Fibroblast of peridontal ligament (primary cell): ENCODE data around the gene SLC44A4.
"Not testable (repeated sequence)": the region's sequence is repeated elsewhere in the genome, so short reads cannot be mapped to it uniquely, and the experiment has no call there.

Experiments
- DNase-seq: peaks from one replicate; pipeline ENCODE4 v3.0.0-alpha.2; 2010; ENCODE audit errors: extremely low read depth

The SLC44A4 gene

GRCh38 chr6:31859923-31860322 lies 18.9 kb downstream of the SLC44A4 start:
- no peak for DNase-seq

- no peak for DNase-seq
Measured at GRCh38 chr6:31858707-31859106, 20.1 kb downstream of the SLC44A4 start.

GRCh38 chr6:31857774-31858173 lies 21.0 kb downstream of the SLC44A4 start:
- not testable (repeated sequence) for DNase-seq

- not testable (repeated sequence) for DNase-seq
Measured at GRCh38 chr6:31851980-31852718, 26.6 kb downstream of the SLC44A4 start.

- peak; percentile 45 for DNase-seq
Measured at GRCh38 chr6:31851485-31851832, 27.3 kb downstream of the SLC44A4 start.

GRCh38 chr6:31850765-31851484 lies 27.9 kb downstream of the SLC44A4 start:
- DNase-seq, result no peak

GRCh38 chr6:31847276-31847978 lies 31.4 kb downstream of the SLC44A4 start:
- no peak for DNase-seq

GRCh38 chr6:31844507-31844906 lies 34.3 kb downstream of the SLC44A4 start:
- DNase-seq, result no peak

GRCh38 chr6:31842053-31842452 lies 36.7 kb downstream of the SLC44A4 start:
- no peak for DNase-seq

- DNase-seq, result not testable (repeated sequence)
Measured at GRCh38 chr6:31839779-31840126, 39.0 kb downstream of the SLC44A4 start.

GRCh38 chr6:31838968-31839367 lies 39.8 kb downstream of the SLC44A4 start:
- DNase-seq, result no peak

- not testable (repeated sequence) for DNase-seq
Measured at GRCh38 chr6:31838114-31838553, 40.7 kb downstream of the SLC44A4 start.

GRCh38 chr6:31837369-31838113 lies 41.3 kb downstream of the SLC44A4 start:
- no peak for DNase-seq

GRCh38 chr6:31836474-31837368 lies 42.1 kb downstream of the SLC44A4 start:
- peak; percentile 71 for DNase-seq

GRCh38 chr6:31836047-31836473 lies 42.7 kb downstream of the SLC44A4 start:
- no peak for DNase-seq

- DNase-seq, result peak; percentile 85
Measured at GRCh38 chr6:31834367-31835250, 44.2 kb downstream of the SLC44A4 start.

GRCh38 chr6:31831350-31832215 lies 47.2 kb downstream of the SLC44A4 start:
- no peak for DNase-seq

GRCh38 chr6:31830886-31831335 lies 47.9 kb downstream of the SLC44A4 start:
- DNase-seq, result no peak
